LNCaP clone FGC (cell line): Measurements from ENCODE around the gene FAM229A.

Experiments
- DNase-seq: peaks from one replicate; pipeline ENCODE4 v3.0.0-alpha.2; 2011; ENCODE audit warnings: low read depth
- H3K4me3 ChIP-seq: 2 replicates; pipeline ENCODE4 v1.5.1; 2011; ENCODE audit warnings: mild to moderate bottlenecking, low read depth, low read length, control low read depth
- TF ChIP-seq, protein P1 (sequence below): IDR thresholded peaks from 2 replicates; pipeline ENCODE4 v1.5.1; 2012; ENCODE audit warnings: mild to moderate bottlenecking; ENCODE audit not compliant: control insufficient read depth, insufficient read depth; ENCODE audit errors: extremely low read depth

Gene FAM229A, protein sequence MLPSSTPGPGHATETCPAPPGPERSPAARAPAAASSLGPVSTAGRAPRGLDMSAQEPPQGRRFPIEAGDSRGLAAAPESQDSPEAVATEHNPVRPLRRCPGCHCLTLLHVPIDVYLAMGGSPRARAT

GRCh38 chr1:32362474-32363313 is at the start of gene FAM229A, which contains the start of gene TSSK3:
Gene FAM229A, minus strand, starts transcription at chr1:32362485. Its CDS starts 394 bp downstream, at chr1:32362091.
Gene TSSK3, plus strand, starts transcription at chr1:32362539. Its CDS starts 163 bp downstream, at chr1:32362702.
- H3K4me3 ChIP-seq = no peak within 1 kb of the TSS
- no peak for DNase-seq
- TF ChIP-seq, protein P1, sequence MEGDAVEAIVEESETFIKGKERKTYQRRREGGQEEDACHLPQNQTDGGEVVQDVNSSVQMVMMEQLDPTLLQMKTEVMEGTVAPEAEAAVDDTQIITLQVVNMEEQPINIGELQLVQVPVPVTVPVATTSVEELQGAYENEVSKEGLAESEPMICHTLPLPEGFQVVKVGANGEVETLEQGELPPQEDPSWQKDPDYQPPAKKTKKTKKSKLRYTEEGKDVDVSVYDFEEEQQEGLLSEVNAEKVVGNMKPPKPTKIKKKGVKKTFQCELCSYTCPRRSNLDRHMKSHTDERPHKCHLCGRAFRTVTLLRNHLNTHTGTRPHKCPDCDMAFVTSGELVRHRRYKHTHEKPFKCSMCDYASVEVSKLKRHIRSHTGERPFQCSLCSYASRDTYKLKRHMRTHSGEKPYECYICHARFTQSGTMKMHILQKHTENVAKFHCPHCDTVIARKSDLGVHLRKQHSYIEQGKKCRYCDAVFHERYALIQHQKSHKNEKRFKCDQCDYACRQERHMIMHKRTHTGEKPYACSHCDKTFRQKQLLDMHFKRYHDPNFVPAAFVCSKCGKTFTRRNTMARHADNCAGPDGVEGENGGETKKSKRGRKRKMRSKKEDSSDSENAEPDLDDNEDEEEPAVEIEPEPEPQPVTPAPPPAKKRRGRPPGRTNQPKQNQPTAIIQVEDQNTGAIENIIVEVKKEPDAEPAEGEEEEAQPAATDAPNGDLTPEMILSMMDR = no peak

- TF ChIP-seq, protein P1 = no peak
- no peak overlapping the region for H3K4me3 ChIP-seq
- no peak for DNase-seq
Measured at GRCh38 chr1:32411261-32411660, 49.0 kb upstream of the FAM229A start.

- peak; percentile 83 for DNase-seq
- H3K4me3 ChIP-seq = no peak overlapping the region
- TF ChIP-seq, protein P1 = no peak
Measured at GRCh38 chr1:32406629-32407111, 44.4 kb upstream of the FAM229A start.

- TF ChIP-seq, protein P1 = no peak
Measured at GRCh38 chr1:32405672-32406467, 43.6 kb upstream of the FAM229A start.

DNA sequence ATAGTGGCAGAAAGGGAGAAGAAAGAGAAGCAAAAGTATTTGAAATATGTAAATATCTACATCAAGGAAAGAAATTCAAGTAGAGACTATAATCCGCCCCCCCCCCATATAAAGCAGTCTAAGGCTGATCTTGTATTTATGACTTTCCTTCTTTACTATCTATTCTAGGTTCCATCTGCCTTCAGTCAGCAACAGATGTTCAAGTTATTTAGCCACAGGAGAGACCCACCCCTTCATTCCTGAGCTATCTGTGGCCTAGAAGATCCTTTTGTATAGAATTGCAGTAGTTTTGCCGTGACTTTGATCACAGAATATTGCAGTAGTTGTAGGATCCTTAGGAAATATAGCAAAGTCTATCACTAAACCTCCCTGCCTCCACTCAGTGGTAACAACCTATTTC is 42.7 kb upstream of the FAM229A start:
- TF ChIP-seq, protein P1 = no peak
- DNase-seq = no peak
- H3K4me3 ChIP-seq = no peak overlapping the region

More at GRCh38 chr1:32405672-32406467, 43.6 kb upstream of the FAM229A start:
- H3K4me3 ChIP-seq = no peak overlapping the region
- no peak for DNase-seq

GRCh38 chr1:32400876-32401631 is 38.8 kb upstream of the FAM229A start:
- TF ChIP-seq, protein P1 = peak; percentile 89
- peak; percentile 27 for DNase-seq
- H3K4me3 ChIP-seq = no peak overlapping the region
